Measurements from ENCODE around the gene BTLA.

GRCh38 chr3:112481302-112481721 is 18.0 kb downstream of the BTLA start:
- TF ChIP-seq CHD7 (IDR thresholded peaks at IDR 0.05; ENCODE audit: insufficient replicate concordance, low read length) = no peak
- no peak for TF ChIP-seq POLR2AphosphoS5 (IDR thresholded peaks at IDR 0.05; ENCODE audit: low read depth, low read length)
- no peak for TF ChIP-seq EZH2 (IDR thresholded peaks at IDR 0.05; ENCODE audit: low read depth, low read length, severe bottlenecking)
- no peak for TF ChIP-seq CTCF (IDR thresholded peaks at IDR 0.05; ENCODE audit: control extremely low read depth in 1 of 3, insufficient read depth in 1 of 3, low read depth in 1 of 3, low read length in 3 of 3)
- TF ChIP-seq MAFK (IDR thresholded peaks at IDR 0.05; ENCODE audit: low read depth, low read length) = no peak
- TF ChIP-seq POLR2A (IDR thresholded peaks at IDR 0.05; ENCODE audit: control extremely low read depth in 1 of 2, low read depth in 2 of 2, low read length in 2 of 2) = no peak
- no peak for TF ChIP-seq EP300 (IDR thresholded peaks at IDR 0.05; ENCODE audit: borderline replicate concordance in 1 of 2, low read depth in 2 of 2, low read length in 2 of 2)
- no peak for TF ChIP-seq SIN3A (conservative IDR thresholded peaks at IDR 0.05 in 1 of 2, IDR thresholded peaks at IDR 0.05 in 1 of 2; ENCODE audit: low read depth in 1 of 2, low read length in 2 of 2)
- TF ChIP-seq BCL11A (IDR thresholded peaks at IDR 0.05; ENCODE audit: low read depth in 2 of 2, low read length in 2 of 2) = no peak
- no peak for TF ChIP-seq USF2 (IDR thresholded peaks at IDR 0.05; ENCODE audit: low read length)
- no peak for TF ChIP-seq GABPA (IDR thresholded peaks at IDR 0.05; ENCODE audit: borderline replicate concordance, insufficient read depth, low read length)

All from H1 (cell line).